CD4-positive, alpha-beta T cell (primary cell): ENCODE data around the gene ANXA4. TPM values are rescaled to one million over a fixed set of nuclear protein-coding genes. Genes with fewer than 3 reads are reported as not detected.

Experiments used
- ATAC-seq: fragments of 200-7000 bp; cut with Tn5 transposase; one replicate; pipeline ENCODE4 v1.10.0; 2022; ENCODE audit warnings: mild to moderate bottlenecking; ENCODE audit not compliant: poor library complexity
- CTCF ChIA-PET: fragments of 350-600 bp; sonication (Branson Sonifier 250); formaldehyde crosslinking; loops from one replicate; lab custom pipeline; 2021; ENCODE audit warnings: antibody characterized with exemption, inconsistent platforms; lab: Charles Lee
- POLR2A ChIA-PET: fragments of 350-600 bp; sonication (Branson Sonifier 250); formaldehyde crosslinking; loops from one replicate; lab custom pipeline; 2021; ENCODE audit warnings: antibody characterized with exemption, inconsistent platforms; lab: Charles Lee
- DNase-seq, 14 experiments: peaks; one replicate each; pipeline ENCODE4 v3.0.0-alpha.2; 2013 to 2020; ENCODE audit warnings: mixed read lengths in 2 of 14
- H3K27ac ChIP-seq, 2 donors: one replicate each; pipeline versions ENCODE4 v1.5.1 to v1.7.0; 2013; ENCODE audit warnings: low read length in 2 of 2, low read depth in 1 of 2, mild to moderate bottlenecking in 1 of 2
- H3K27me3 ChIP-seq, 2 experiments: 1 replicate in 1 of 2; 2 replicates in 1 of 2; pipeline versions ENCODE4 v1.6.1 to v1.7.0; 2013; ENCODE audit warnings: low read length in 2 of 2, control low read depth in 1 of 2, mild to moderate bottlenecking in 1 of 2, moderate library complexity in 1 of 2; ENCODE audit not compliant: insufficient read depth in 2 of 2, control insufficient read depth in 1 of 2
- H3K36me3 ChIP-seq: one replicate; pipeline ENCODE4 v1.6.1; 2013; ENCODE audit warnings: low read length, control low read depth; ENCODE audit not compliant: insufficient read depth
- H3K4me1 ChIP-seq: one replicate; pipeline ENCODE4 v1.6.1; 2013; ENCODE audit warnings: low read length, control low read depth; ENCODE audit not compliant: insufficient read depth
- H3K4me3 ChIP-seq: one replicate; pipeline ENCODE4 v1.5.1; 2013; ENCODE audit warnings: mild to moderate bottlenecking, low read length, moderate library complexity
- H3K9me3 ChIP-seq, 2 experiments: 1 replicate in 1 of 2; 2 replicates in 1 of 2; pipeline versions ENCODE4 v1.6.1 to v1.7.0; 2013; ENCODE audit warnings: low read length in 2 of 2, mild to moderate bottlenecking in 2 of 2, control low read depth in 1 of 2, moderate library complexity in 1 of 2; ENCODE audit not compliant: control insufficient read depth in 1 of 2, insufficient read depth in 1 of 2
- H3K27ac Mint-ChIP-seq: one replicate; pipeline ENCODE4 v1.8.0; 2020; ENCODE audit warnings: mixed read lengths
- H3K27me3 Mint-ChIP-seq: one replicate; pipeline ENCODE4 v1.8.0; 2021; ENCODE audit warnings: mixed read lengths
- H3K36me3 Mint-ChIP-seq: one replicate; pipeline ENCODE4 v1.8.0; 2021; ENCODE audit warnings: low read depth, mixed read lengths
- H3K4me1 Mint-ChIP-seq: one replicate; pipeline ENCODE4 v1.8.0; 2021; ENCODE audit warnings: low read depth, mixed read lengths
- H3K4me3 Mint-ChIP-seq: one replicate; pipeline ENCODE4 v1.8.0; 2020; ENCODE audit warnings: mild to moderate bottlenecking, mixed read lengths
- H3K9me3 Mint-ChIP-seq: one replicate; pipeline ENCODE4 v1.8.0; 2020; ENCODE audit warnings: mixed read lengths
- intact Hi-C, 2 experiments: fragments of 100-400 bp; cut with DNase I in 1 of 2; cut with micrococcal nuclease in 1 of 2; formaldehyde crosslinking; loops; one replicate each; pipeline versions ENCODE4 v1.15.1 to v1.9.0; 2023 to 2025; cut with DNase I, micrococcal nuclease
- total RNA-seq, 174 experiments: library from RNA in 2 of 174; stranded (reverse) in 2 of 174; gene quantifications; one replicate each; pipeline ENCODE4 v1.2.3 and lab custom pipeline; 2021 to 2026
- TF ChIP-seq, protein P1 (sequence below): fragments of 200-600 bp; IDR thresholded peaks from one replicate; pipeline ENCODE4 v1.8.0; 2022; ENCODE audit warnings: antibody characterized with exemption, mild to moderate bottlenecking

ANXA4 gene
- total RNA-seq, 2 experiments from 2014 or later, result 4.0 to 5.3 TPM

DNA sequence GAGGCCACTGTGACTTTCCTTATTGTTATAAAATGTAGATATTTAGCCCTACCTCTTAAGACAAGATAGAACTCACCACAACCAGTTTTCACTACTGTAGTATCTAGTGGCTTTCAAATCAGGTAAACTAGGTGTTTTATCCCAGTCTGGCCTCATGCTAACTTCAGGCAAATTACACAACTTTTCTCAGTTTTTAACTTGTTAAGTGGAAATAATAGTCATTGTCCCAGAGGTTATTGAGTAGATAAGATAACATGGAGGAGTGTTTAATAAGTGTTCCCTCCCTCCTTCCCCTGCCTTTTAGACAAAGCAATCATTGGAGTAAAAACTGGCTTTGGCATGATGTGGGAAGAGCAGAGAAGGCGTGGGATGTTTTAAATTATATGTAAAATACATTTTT, 27.3 kb downstream of the ANXA4 start:
- H3K27ac ChIP-seq, result no peak overlapping the region
- CTCF ChIA-PET, result no interaction called here
- H3K4me1 ChIP-seq, result peaks cover 11% of the 10 kb centered on the region
- intact Hi-C loops, result loop anchor here in 1 of 2 experiments (5.0 kb wide), 1 partner anchor 33 kb away; no protein-coding TSS in a partner anchor
- TF ChIP-seq, protein P1, sequence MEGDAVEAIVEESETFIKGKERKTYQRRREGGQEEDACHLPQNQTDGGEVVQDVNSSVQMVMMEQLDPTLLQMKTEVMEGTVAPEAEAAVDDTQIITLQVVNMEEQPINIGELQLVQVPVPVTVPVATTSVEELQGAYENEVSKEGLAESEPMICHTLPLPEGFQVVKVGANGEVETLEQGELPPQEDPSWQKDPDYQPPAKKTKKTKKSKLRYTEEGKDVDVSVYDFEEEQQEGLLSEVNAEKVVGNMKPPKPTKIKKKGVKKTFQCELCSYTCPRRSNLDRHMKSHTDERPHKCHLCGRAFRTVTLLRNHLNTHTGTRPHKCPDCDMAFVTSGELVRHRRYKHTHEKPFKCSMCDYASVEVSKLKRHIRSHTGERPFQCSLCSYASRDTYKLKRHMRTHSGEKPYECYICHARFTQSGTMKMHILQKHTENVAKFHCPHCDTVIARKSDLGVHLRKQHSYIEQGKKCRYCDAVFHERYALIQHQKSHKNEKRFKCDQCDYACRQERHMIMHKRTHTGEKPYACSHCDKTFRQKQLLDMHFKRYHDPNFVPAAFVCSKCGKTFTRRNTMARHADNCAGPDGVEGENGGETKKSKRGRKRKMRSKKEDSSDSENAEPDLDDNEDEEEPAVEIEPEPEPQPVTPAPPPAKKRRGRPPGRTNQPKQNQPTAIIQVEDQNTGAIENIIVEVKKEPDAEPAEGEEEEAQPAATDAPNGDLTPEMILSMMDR, result no peak
- no peaks in the 10 kb centered on the region for H3K36me3 ChIP-seq
- Mint-ChIP-seq H3K4me3 (no peak overlapping the region), H3K4me1 (peaks cover 29% of the 10 kb centered on the region), H3K27me3 (no peaks in the 10 kb centered on the region), H3K36me3 (no peaks in the 10 kb centered on the region), H3K9me3 (no peaks in the 10 kb centered on the region), H3K27ac (no peak overlapping the region)
- H3K9me3 ChIP-seq, result no peaks in the 10 kb centered on the region
- H3K4me3 ChIP-seq, result no peak overlapping the region
- H3K27me3 ChIP-seq, result no peaks in the 10 kb centered on the region
- POLR2A ChIA-PET, result no interaction called here
- DNase-seq (no peak), ATAC-seq (no peak)

DNA sequence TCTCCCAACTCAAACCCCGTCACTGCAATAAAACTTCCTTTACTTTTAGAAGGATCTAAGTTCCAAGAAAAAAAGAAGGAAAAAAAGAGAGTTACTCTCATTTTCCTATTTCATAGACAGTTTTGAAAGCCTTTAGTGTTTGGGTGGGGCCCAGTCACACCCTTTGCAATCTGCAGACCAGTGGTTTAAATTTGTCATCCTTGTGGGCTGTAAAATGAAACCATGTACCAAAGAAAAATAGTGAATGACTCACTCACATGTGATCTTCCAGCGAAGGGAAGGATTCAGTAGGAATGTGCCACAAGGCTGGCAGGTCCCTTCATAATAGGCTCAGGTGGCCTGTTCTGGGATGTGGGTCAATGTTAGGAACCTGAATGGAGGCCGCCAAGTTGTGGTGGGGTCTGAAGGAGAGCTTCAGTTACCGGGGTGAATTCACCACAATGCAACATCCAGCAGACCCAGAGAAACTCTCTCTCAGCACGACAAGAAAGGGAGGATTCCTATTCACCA, 28.3 kb downstream of the ANXA4 start:
- H3K9me3 Mint-ChIP-seq, result no peaks in the 10 kb centered on the region
- H3K4me1 ChIP-seq, result peaks cover 20% of the 10 kb centered on the region
- H3K27me3 ChIP-seq, result no peaks in the 10 kb centered on the region
- H3K27ac ChIP-seq, result no peak overlapping the region
- intact Hi-C loops, result no loop called here
- no peaks in the 10 kb centered on the region for H3K27me3 Mint-ChIP-seq
- peak in 3 of 14 experiments; percentile 38 to 68 (median 49) for DNase-seq
- no peak overlapping the region for H3K4me3 Mint-ChIP-seq
- peaks cover 30% of the 10 kb centered on the region for H3K4me1 Mint-ChIP-seq
- ChIA-PET CTCF (interaction anchor here (0.7 kb wide), 1 partner anchor 994 kb away, joined by 3 read pairs; no protein-coding TSS in a partner anchor), POLR2A (no interaction called here)
- H3K36me3 ChIP-seq, result no peaks in the 10 kb centered on the region
- TF ChIP-seq, protein P1, result no peak
- no peak overlapping the region for H3K4me3 ChIP-seq
- H3K27ac Mint-ChIP-seq, result no peak overlapping the region
- no peaks in the 10 kb centered on the region for H3K36me3 Mint-ChIP-seq
- no peaks in the 10 kb centered on the region for H3K9me3 ChIP-seq
- ATAC-seq, result no peak

DNA sequence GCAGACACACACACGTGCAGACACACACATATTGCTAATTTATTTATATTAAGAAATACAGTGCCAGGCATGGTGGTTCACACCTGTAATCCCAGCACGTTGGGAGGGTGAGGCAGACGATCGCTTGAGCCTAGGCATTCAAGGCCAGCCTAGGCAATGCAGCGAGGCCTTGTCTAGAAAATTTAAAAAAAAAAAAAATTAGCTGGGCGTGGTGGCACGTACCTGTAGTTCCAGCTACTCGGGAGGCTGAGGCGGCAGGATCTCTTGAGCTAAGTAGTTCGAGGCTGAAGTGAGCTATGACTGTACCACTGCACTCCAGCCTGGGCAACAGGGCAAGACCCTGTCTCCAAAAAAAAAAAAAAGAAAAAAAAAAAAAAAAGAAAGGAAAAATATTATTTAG, 28.8 kb downstream of the ANXA4 start:
- Mint-ChIP-seq H3K36me3 (no peaks in the 10 kb centered on the region), H3K27me3 (no peaks in the 10 kb centered on the region), H3K27ac (no peak overlapping the region), H3K4me3 (no peak overlapping the region), H3K4me1 (peaks cover 30% of the 10 kb centered on the region), H3K9me3 (no peaks in the 10 kb centered on the region)
- DNase-seq, result no peak
- Histone ChIP-seq H3K9me3 (no peaks in the 10 kb centered on the region), H3K4me3 (no peak overlapping the region), H3K4me1 (peaks cover 24% of the 10 kb centered on the region), H3K27me3 (no peaks in the 10 kb centered on the region), H3K27ac (no peak overlapping the region), H3K36me3 (no peaks in the 10 kb centered on the region)
- CTCF ChIA-PET, result interaction anchor here (0.7 kb wide), 1 partner anchor 994 kb away, joined by 3 read pairs; no protein-coding TSS in a partner anchor
- no peak for ATAC-seq
- intact Hi-C loops, result no loop called here
- POLR2A ChIA-PET, result no interaction called here
- TF ChIP-seq, protein P1, result no peak
